Stimulated activated CD4-positive, alpha-beta T cell treated with anti-CD3 and anti-CD28 coated beads, Interleukin-15, amount 100 ng/mL, for 24 hours (primary cell): ENCODE results near the gene SZT2.
"Not testable (repeated sequence)": the region's sequence is repeated elsewhere in the genome, so short reads cannot be mapped to it uniquely, and the experiment has no call there.

Source experiments
- DNase-seq: peaks from one replicate; pipeline ENCODE4 v3.0.0-alpha.2; 2020

SZT2 gene

GRCh38 chr1:43444151-43444828 lies 54.6 kb downstream of the SZT2 start:
- no peak for DNase-seq

- DNase-seq, result no peak
Observed at GRCh38 chr1:43444836-43445235, 55.1 kb downstream of the SZT2 start.

- DNase-seq, result no peak
Observed at GRCh38 chr1:43445606-43446387, 56.1 kb downstream of the SZT2 start.

GRCh38 chr1:43446388-43446740 lies 56.7 kb downstream of the SZT2 start:
- no peak for DNase-seq

GRCh38 chr1:43446881-43447835 lies 57.5 kb downstream of the SZT2 start:
- no peak for DNase-seq

- DNase-seq, result no peak
Observed at GRCh38 chr1:43447891-43448708, 58.4 kb downstream of the SZT2 start.

GRCh38 chr1:43448955-43449707 lies 59.4 kb downstream of the SZT2 start:
- no peak for DNase-seq

- DNase-seq, result no peak
Observed at GRCh38 chr1:43449708-43450069, 60.0 kb downstream of the SZT2 start.

- DNase-seq, result no peak
Observed at GRCh38 chr1:43450251-43450941, 60.7 kb downstream of the SZT2 start.

GRCh38 chr1:43451157-43451591 lies 61.5 kb downstream of the SZT2 start:
- DNase-seq, result no peak

GRCh38 chr1:43451701-43452532 lies 62.2 kb downstream of the SZT2 start:
- DNase-seq, result no peak

- DNase-seq, result peak; percentile 18
Observed at GRCh38 chr1:43452789-43453441, 63.2 kb downstream of the SZT2 start.

- DNase-seq, result peak; percentile 82
Observed at GRCh38 chr1:43453442-43454269, 64.0 kb downstream of the SZT2 start, which contains the start of gene HYI. TSS of gene HYI (minus strand) at chr1:43453931. CDS start at chr1:43453793, 138 bp downstream.

GRCh38 chr1:43454270-43455011 lies 64.7 kb downstream of the SZT2 start:
- peak; percentile 74 for DNase-seq

- DNase-seq, result no peak
Observed at GRCh38 chr1:43455213-43455889, 65.7 kb downstream of the SZT2 start.

- DNase-seq, result not testable (repeated sequence)
Observed at GRCh38 chr1:43458379-43458778, 68.7 kb downstream of the SZT2 start.
